Thoracic aorta (tissue), 2 donors: ENCODE results near the gene LMLN. TPM values are rescaled to one million over a fixed set of nuclear protein-coding genes. Genes with fewer than 3 reads are reported as not detected.

Experiments
- ATAC-seq: fragments of 150-250 bp; one replicate; pipeline ENCODE4 v1.8.0; 2017; ENCODE audit warnings: low read depth; ENCODE audit not compliant: insufficient number of reproducible peaks, low FRiP score
- DNase-seq: peaks from one replicate; pipeline ENCODE4 v3.0.0-alpha.2; 2020; ENCODE audit warnings: low spot score
- H3K27ac ChIP-seq, 2 donors: fragments of 200-600 bp; sonication (generic); 1 replicate in 1 of 2; 2 replicates in 1 of 2; pipeline ENCODE4 v1.5.1; 2016; ENCODE audit warnings: mild to moderate bottlenecking in 2 of 2, moderate library complexity in 2 of 2
- H3K27me3 ChIP-seq: fragments of 200-600 bp; sonication (generic); replicated peaks from 2 replicates; pipeline ENCODE4 v1.6.0; 2016; ENCODE audit warnings: mild to moderate bottlenecking; ENCODE audit not compliant: insufficient read depth
- H3K36me3 ChIP-seq: fragments of 200-600 bp; sonication (generic); one replicate; pipeline ENCODE4 v1.5.1; 2016
- H3K4me1 ChIP-seq, 2 donors: fragments of 200-600 bp; sonication (generic); 1 replicate in 1 of 2; 2 replicates in 1 of 2; pipeline versions ENCODE4 v1.5.1 to v1.6.0; 2016; ENCODE audit warnings: low read depth in 2 of 2, mild to moderate bottlenecking in 1 of 2; ENCODE audit not compliant: control insufficient read depth in 1 of 2
- H3K4me3 ChIP-seq: fragments of 200-600 bp; sonication (generic); 2 replicates; pipeline ENCODE4 v1.5.1; 2016; ENCODE audit warnings: mild to moderate bottlenecking
- H3K9me3 ChIP-seq: fragments of 200-600 bp; sonication (generic); 2 replicates; pipeline ENCODE4 v1.5.1; 2016
- CTCF ChIP-seq: fragments of 200-600 bp; sonication (generic); IDR thresholded peaks from one replicate; pipeline ENCODE4 v1.5.1; 2019; ENCODE audit warnings: antibody characterized with exemption
- total RNA-seq, 2 donors: library from RNA; depleted of rRNA; stranded (reverse); fragments of >200 nt; gene quantifications; one replicate each; pipeline versions ENCODE4 v1.1.0 to v1.2.3, GENCODE V29; 2016

LMLN gene
- total RNA-seq, 2 donors from 2014 or later: 1.2 to 4.1 TPM

- no peak overlapping the region for H3K4me3 ChIP-seq
- H3K27me3 ChIP-seq: no peaks in the 10 kb centered on the region
- H3K36me3 ChIP-seq: peaks cover 45% of the 10 kb centered on the region
- no peak for ATAC-seq
- no peaks in the 10 kb centered on the region for H3K9me3 ChIP-seq
- peaks cover 18 to 45% of the 10 kb centered on the region in 2 donors for H3K4me1 ChIP-seq
- no peak overlapping the region for H3K27ac ChIP-seq
- no peak for TF ChIP-seq CTCF
- no peak for DNase-seq
These were observed 6.7 kb upstream of the LMLN start for GRCh38 chr3:197953325-197953724.

DNA sequence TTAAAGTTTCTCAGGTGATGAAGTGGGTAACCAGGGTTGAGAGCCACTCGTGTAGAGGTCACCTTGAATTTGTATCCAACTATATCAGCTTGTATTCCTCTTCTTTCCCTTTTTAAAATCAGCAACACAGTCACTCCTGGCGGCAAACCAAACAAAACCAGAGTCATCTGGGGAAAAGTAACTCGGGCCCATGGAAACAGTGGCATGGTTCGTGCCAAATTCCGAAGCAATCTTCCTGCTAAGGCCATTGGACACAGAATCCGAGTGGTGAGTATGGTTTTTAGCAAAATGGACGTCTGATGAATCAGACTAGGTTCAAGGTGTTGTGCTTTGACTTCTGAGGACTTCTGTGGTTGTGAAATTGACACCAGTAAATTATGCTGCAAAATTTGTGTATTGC lies 6.1 kb upstream of the LMLN start:
- no peak for TF ChIP-seq CTCF
- H3K27me3 ChIP-seq: no peaks in the 10 kb centered on the region
- H3K9me3 ChIP-seq: no peaks in the 10 kb centered on the region
- no peak for ATAC-seq
- H3K36me3 ChIP-seq: peaks cover 45% of the 10 kb centered on the region
- H3K4me3 ChIP-seq: no peak overlapping the region
- no peak overlapping the region for H3K27ac ChIP-seq
- DNase-seq: no peak
- peaks cover 18 to 47% of the 10 kb centered on the region in 2 donors for H3K4me1 ChIP-seq

- no peak for DNase-seq
- Histone ChIP-seq H3K36me3 (peaks cover 45% of the 10 kb centered on the region), H3K27me3 (no peaks in the 10 kb centered on the region), H3K4me1 (peaks cover 16 to 50% of the 10 kb centered on the region in 2 donors), H3K27ac (no peak overlapping the region), H3K9me3 (no peaks in the 10 kb centered on the region), H3K4me3 (no peak overlapping the region)
- no peak for ATAC-seq
- TF ChIP-seq CTCF: no peak
These were observed 4.0 kb upstream of the LMLN start for GRCh38 chr3:197955892-197956477.

DNA sequence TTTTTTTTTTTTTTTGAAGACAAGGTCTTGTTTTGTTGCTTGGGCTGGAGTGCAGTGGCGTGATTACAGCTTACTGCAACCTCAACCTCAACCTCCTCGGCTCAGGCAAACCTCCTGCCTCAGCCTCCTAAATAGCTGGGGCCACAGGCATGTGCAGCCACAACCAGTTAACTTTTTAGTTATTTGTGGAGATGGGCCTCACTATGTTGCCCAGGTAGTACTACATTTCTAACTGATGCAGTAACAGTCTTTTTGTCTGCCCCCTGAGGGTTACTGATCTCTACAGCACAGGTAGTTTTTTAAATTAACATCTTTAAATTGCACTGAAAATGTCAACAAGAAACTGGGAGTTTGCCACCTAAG lies 3.4 kb upstream of the LMLN start:
- Histone ChIP-seq H3K4me1 (peaks cover 15 to 48% of the 10 kb centered on the region in 2 donors), H3K4me3 (no peak overlapping the region), H3K9me3 (no peaks in the 10 kb centered on the region), H3K27me3 (no peaks in the 10 kb centered on the region), H3K27ac (no peak overlapping the region), H3K36me3 (peaks cover 38% of the 10 kb centered on the region)
- no peak for TF ChIP-seq CTCF
- DNase-seq (no peak), ATAC-seq (no peak)

GRCh38 chr3:197957790-197958133 lies 2.3 kb upstream of the LMLN start:
- Histone ChIP-seq H3K4me1 (peaks cover 12 to 37% of the 10 kb centered on the region in 2 donors), H3K4me3 (no peak overlapping the region), H3K27ac (peak overlapping the region in 1 of 2 donors; percentile 14), H3K36me3 (peaks cover 29% of the 10 kb centered on the region), H3K9me3 (no peaks in the 10 kb centered on the region), H3K27me3 (no peaks in the 10 kb centered on the region)
- ATAC-seq: no peak
- DNase-seq: no peak
- no peak for TF ChIP-seq CTCF
